ENCODE data around the gene ANKRD11.
"Not testable (repeated sequence)": the region's sequence is repeated elsewhere in the genome, so short reads cannot be mapped to it uniquely, and the experiment has no call there.

ANKRD11 gene

GRCh38 chr16:89425523-89425922 is 64.8 kb downstream of the ANKRD11 start:
- no peak for DNase-seq

- no peak for DNase-seq
Measured at GRCh38 chr16:89423681-89424260, 66.6 kb downstream of the ANKRD11 start.

GRCh38 chr16:89422905-89423630 is 67.3 kb downstream of the ANKRD11 start:
- DNase-seq, result peak; percentile 79

- peak; percentile 73 for DNase-seq
Measured at GRCh38 chr16:89422527-89422904, 67.8 kb downstream of the ANKRD11 start.

GRCh38 chr16:89421300-89421699 is 69.1 kb downstream of the ANKRD11 start:
- DNase-seq, result not testable (repeated sequence)

- no peak for DNase-seq
Measured at GRCh38 chr16:89420204-89420603, 70.2 kb downstream of the ANKRD11 start.

GRCh38 chr16:89418352-89418751 is 72.0 kb downstream of the ANKRD11 start:
- DNase-seq, result no peak

- DNase-seq, result no peak
Measured at GRCh38 chr16:89417352-89417751, 73.0 kb downstream of the ANKRD11 start.

- no peak for DNase-seq
Measured at GRCh38 chr16:89413811-89414585, 76.4 kb downstream of the ANKRD11 start.

GRCh38 chr16:89412811-89413210 is 77.5 kb downstream of the ANKRD11 start:
- no peak for DNase-seq

GRCh38 chr16:89411335-89411850 is 79.0 kb downstream of the ANKRD11 start:
- no peak for DNase-seq

GRCh38 chr16:89410794-89411309 is 79.5 kb downstream of the ANKRD11 start:
- no peak for DNase-seq

- DNase-seq, result no peak
Measured at GRCh38 chr16:89410322-89410721, 80.0 kb downstream of the ANKRD11 start.

GRCh38 chr16:89409161-89409711 is 81.1 kb downstream of the ANKRD11 start:
- peak; percentile 58 for DNase-seq

GRCh38 chr16:89408315-89408714 is 82.0 kb downstream of the ANKRD11 start:
- no peak for DNase-seq

GRCh38 chr16:89407925-89408300 is 82.4 kb downstream of the ANKRD11 start:
- DNase-seq, result no peak

- peak; percentile 30 for DNase-seq
Measured at GRCh38 chr16:89407282-89407924, 83.0 kb downstream of the ANKRD11 start.

GRCh38 chr16:89406277-89406888 is 84.0 kb downstream of the ANKRD11 start:
- no peak for DNase-seq

GRCh38 chr16:89404561-89404960 is 85.8 kb downstream of the ANKRD11 start:
- DNase-seq, result no peak

- no peak for DNase-seq
Measured at GRCh38 chr16:89402962-89403361, 87.4 kb downstream of the ANKRD11 start.

- no peak for DNase-seq
Measured at GRCh38 chr16:89401641-89402445, 88.5 kb downstream of the ANKRD11 start.

All from activated CD4-positive, alpha-beta T cell treated with anti-CD3 and anti-CD28 coated beads, Interleukin-2, Interleukin-6, amounts not matched to agents 100 ng/mL and 50 ng/mL, durations not matched to agents 16 hours and 8 hours (primary cell).